ENCODE measurements around the gene OPN3. TPM values are rescaled to one million over a fixed set of nuclear protein-coding genes. Genes with fewer than 3 reads are reported as not detected.

OPN3 gene
- total RNA-seq, 1 experiment from 2014 or later, result 45.6 TPM

DNA sequence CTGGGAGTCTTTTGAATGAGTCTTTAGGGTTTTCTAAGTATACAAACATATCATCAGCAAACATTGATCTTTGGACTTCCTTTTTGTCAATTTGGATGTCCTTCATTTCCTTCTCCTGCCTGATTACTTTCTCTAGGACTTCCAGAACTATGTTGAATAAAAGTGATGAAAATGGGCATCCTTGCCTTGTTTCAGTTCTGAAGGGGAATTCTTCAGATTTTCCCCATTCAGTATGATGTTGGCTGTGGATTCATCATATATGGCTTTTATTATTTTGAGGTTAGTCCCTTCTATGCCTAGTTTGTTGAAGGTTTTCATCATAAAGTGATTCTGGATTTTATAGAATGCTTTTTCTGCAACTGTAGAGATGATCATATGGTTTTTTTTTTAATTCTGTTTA, 66.0 kb downstream of the OPN3 start:
- no peak overlapping the region for H3K27ac Mint-ChIP-seq (ENCODE audit: low read depth, unreplicated experiment)
- H3K9me3 Mint-ChIP-seq (ENCODE audit: unreplicated experiment), result peaks cover 58% of the 10 kb centered on the region
- no peaks in the 10 kb centered on the region for H3K27me3 Mint-ChIP-seq (ENCODE audit: insufficient read depth, unreplicated experiment)
- peaks cover 10% of the 10 kb centered on the region for H3K36me3 Mint-ChIP-seq (ENCODE audit: insufficient read depth, unreplicated experiment)
- no TSS peak for BruUV-seq (replicated peaks)
- H3K4me3 Mint-ChIP-seq (ENCODE audit: unreplicated experiment), result no peak overlapping the region
- CTCF ChIA-PET, result no interaction called here
- DNase-seq (ENCODE audit: unreplicated experiment), result no peak
- H3K4me1 Mint-ChIP-seq (ENCODE audit: insufficient read depth, unreplicated experiment), result no peaks in the 10 kb centered on the region
- TF ChIP-seq, protein P1, sequence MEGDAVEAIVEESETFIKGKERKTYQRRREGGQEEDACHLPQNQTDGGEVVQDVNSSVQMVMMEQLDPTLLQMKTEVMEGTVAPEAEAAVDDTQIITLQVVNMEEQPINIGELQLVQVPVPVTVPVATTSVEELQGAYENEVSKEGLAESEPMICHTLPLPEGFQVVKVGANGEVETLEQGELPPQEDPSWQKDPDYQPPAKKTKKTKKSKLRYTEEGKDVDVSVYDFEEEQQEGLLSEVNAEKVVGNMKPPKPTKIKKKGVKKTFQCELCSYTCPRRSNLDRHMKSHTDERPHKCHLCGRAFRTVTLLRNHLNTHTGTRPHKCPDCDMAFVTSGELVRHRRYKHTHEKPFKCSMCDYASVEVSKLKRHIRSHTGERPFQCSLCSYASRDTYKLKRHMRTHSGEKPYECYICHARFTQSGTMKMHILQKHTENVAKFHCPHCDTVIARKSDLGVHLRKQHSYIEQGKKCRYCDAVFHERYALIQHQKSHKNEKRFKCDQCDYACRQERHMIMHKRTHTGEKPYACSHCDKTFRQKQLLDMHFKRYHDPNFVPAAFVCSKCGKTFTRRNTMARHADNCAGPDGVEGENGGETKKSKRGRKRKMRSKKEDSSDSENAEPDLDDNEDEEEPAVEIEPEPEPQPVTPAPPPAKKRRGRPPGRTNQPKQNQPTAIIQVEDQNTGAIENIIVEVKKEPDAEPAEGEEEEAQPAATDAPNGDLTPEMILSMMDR (IDR thresholded peaks at IDR 0.05; ENCODE audit: unreplicated experiment), result no peak
- POLR2A ChIA-PET, result no interaction called here
- intact Hi-C loops (cut with micrococcal nuclease), result no loop called here

DNA sequence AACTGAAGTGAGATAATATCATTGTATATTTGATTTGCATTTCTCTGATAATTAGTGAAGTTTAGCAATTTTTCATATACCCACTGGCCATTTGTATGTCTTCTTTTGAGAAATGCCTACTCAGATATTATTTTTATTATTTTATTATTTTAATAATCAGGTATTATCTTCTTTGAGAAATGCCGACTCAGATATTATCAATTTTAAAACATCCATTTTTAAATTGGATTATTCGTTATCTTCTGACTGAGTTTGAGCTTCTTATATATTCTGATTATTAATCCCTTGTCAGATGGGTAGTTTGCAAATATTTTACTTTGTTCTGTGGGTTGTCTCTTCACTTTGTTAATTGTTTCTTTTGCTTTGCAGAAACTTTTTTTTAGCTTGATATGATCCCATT, 70.3 kb downstream of the OPN3 start:
- no peaks in the 10 kb centered on the region for H3K4me1 Mint-ChIP-seq (ENCODE audit: insufficient read depth, unreplicated experiment)
- DNase-seq (ENCODE audit: unreplicated experiment), result no peak
- TF ChIP-seq, protein P1 (IDR thresholded peaks at IDR 0.05; ENCODE audit: unreplicated experiment), result no peak
- no peaks in the 10 kb centered on the region for H3K27me3 Mint-ChIP-seq (ENCODE audit: insufficient read depth, unreplicated experiment)
- no TSS peak for BruUV-seq (replicated peaks)
- intact Hi-C loops (cut with micrococcal nuclease), result no loop called here
- H3K4me3 Mint-ChIP-seq (ENCODE audit: unreplicated experiment), result no peak overlapping the region
- H3K27ac Mint-ChIP-seq (ENCODE audit: low read depth, unreplicated experiment), result no peak overlapping the region
- POLR2A ChIA-PET, result interaction anchor here (0.6 to 1.0 kb wide), 2 partner anchors 9 to 34 kb away, joined by 3 read pairs; no protein-coding TSS in a partner anchor
- H3K9me3 Mint-ChIP-seq (ENCODE audit: unreplicated experiment), result peaks cover 25% of the 10 kb centered on the region
- CTCF ChIA-PET, result interaction anchor here (0.6 to 0.8 kb wide), 4 partner anchors 14 to 1574 kb away, joined by 3 read pairs; no protein-coding TSS in a partner anchor
- H3K36me3 Mint-ChIP-seq (ENCODE audit: insufficient read depth, unreplicated experiment), result no peaks in the 10 kb centered on the region

DNA sequence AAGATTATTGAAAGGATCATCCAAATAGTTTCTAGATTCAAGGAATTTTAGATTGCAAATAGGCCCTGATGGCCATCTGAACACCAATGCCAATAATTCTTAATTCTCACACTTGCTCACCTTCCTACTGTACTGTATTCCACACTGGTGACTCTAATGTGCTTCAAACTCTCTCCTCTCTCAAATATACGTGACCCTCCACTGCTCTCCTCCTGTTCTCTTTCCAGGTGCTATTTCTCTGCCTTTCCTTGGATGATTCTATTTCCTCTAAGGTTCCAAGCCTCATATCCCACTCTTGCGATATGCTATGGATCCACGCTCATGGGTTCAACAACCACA, 79.4 kb downstream of the OPN3 start:
- BruUV-seq (replicated peaks), result no TSS peak
- H3K36me3 Mint-ChIP-seq (ENCODE audit: insufficient read depth, unreplicated experiment), result no peaks in the 10 kb centered on the region
- no peaks in the 10 kb centered on the region for H3K9me3 Mint-ChIP-seq (ENCODE audit: unreplicated experiment)
- ChIA-PET POLR2A (interaction anchor here (0.6 kb wide), 1 partner anchor 9 kb away, joined by 3 read pairs; no protein-coding TSS in a partner anchor), CTCF (no interaction called here)
- no peak overlapping the region for H3K27ac Mint-ChIP-seq (ENCODE audit: low read depth, unreplicated experiment)
- H3K4me1 Mint-ChIP-seq (ENCODE audit: insufficient read depth, unreplicated experiment), result no peaks in the 10 kb centered on the region
- no peak for DNase-seq (ENCODE audit: unreplicated experiment)
- H3K27me3 Mint-ChIP-seq (ENCODE audit: insufficient read depth, unreplicated experiment), result no peaks in the 10 kb centered on the region
- TF ChIP-seq, protein P1 (IDR thresholded peaks at IDR 0.05; ENCODE audit: unreplicated experiment), result no peak
- no peak overlapping the region for H3K4me3 Mint-ChIP-seq (ENCODE audit: unreplicated experiment)
- intact Hi-C loops (cut with micrococcal nuclease), result no loop called here

DNA sequence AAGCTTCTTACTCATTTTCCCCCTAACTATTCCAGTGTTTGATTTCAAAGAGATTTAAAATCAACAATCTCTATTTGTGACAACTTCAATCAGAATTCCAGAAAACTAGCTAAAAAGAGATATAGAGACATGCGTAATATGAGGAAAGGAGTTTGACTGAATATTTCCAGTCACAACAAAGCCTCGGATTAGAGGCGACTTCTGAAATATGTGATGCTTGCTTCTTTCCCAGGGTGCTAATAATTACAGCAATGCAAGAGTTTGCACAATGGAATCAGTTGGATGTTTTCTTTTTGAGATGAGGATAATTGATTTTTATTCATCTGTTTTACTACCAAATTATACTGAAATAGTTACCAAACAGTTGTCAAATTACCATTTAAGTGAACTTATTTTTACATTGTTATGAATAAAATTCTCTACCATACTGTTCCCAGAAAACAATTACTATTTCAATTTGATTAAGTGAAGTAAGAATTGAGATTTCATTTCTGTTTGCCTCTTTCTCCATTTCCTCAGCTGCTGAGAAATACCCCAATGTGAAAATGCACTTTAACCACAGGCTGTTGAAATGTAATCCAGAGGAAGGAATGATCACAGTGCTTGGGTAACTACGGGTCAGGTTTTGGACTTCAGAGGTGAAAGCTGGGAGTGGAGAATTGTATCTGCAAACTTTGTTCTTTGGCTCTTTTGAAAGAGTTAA, 79.9 kb downstream of the OPN3 start:
- Mint-ChIP-seq H3K36me3 (ENCODE audit: insufficient read depth, unreplicated experiment) (no peaks in the 10 kb centered on the region), H3K27ac (ENCODE audit: low read depth, unreplicated experiment) (no peak overlapping the region), H3K4me3 (ENCODE audit: unreplicated experiment) (no peak overlapping the region), H3K4me1 (ENCODE audit: insufficient read depth, unreplicated experiment) (no peaks in the 10 kb centered on the region), H3K9me3 (ENCODE audit: unreplicated experiment) (no peaks in the 10 kb centered on the region), H3K27me3 (ENCODE audit: insufficient read depth, unreplicated experiment) (no peaks in the 10 kb centered on the region)
- TF ChIP-seq, protein P1 (IDR thresholded peaks at IDR 0.05; ENCODE audit: unreplicated experiment), result no peak
- ChIA-PET CTCF (no interaction called here), POLR2A (interaction anchor here (0.6 to 1.0 kb wide), 5 partner anchors 9 to 440 kb away, joined by 3 to 4 read pairs (median 3); partner anchors contain the start of gene KMO)
- intact Hi-C loops (cut with micrococcal nuclease), result no loop called here
- no TSS peak for BruUV-seq (replicated peaks)
- no peak for DNase-seq (ENCODE audit: unreplicated experiment)

All from MCF 10A (cell line).